Stimulated activated CD8-positive, alpha-beta memory T cell treated with anti-CD3 and anti-CD28 coated beads, Interleukin-2, amount 100 ng/mL, for 48 hours (primary cell): ENCODE results near the gene ITPKA.
"Not testable (repeated sequence)": the region's sequence is repeated elsewhere in the genome, so short reads cannot be mapped to it uniquely, and the experiment has no call there.

Experiments used
- DNase-seq, 2 donors: peaks; one replicate each; pipeline ENCODE4 v3.0.0-alpha.2; 2020; ENCODE audit warnings: low read depth in 2 of 2

ITPKA gene

DNA sequence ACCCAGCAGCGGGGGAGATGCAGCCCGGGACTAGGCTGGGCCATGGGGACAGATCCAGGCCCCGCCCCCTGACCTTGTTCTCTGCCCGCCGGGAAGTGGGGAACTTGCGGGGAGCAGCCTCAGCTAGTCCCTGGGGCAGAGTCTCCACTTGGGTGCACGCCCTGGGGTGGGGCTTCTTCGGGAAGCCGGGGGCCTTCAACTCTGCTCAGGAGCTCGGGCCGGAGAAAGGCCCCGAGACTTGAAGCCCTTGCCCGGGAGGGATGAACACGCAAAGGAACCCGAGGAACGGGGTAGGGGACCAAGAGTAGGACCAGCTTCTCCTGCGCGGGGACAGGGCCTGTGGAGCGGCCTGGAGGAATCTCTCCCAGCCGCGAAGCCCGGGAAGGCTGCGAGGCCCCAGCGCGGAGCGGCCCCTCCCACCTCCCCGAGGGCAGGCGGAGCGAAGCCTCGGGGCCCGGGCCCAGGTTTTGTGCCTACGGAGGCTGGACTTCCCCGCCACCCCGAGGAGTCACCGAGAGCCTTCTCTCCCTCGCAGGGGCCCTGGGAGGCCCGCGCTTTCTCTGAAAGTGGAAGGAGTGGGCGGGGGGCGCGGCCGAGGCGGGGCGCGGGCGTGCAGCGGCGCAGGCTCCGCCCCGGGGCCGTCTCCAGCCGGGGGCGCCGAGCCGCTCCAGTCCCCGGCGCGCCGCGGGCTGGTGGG is at the start of gene ITPKA:
ITPKA (plus strand) TSS at position 670 of the 697 bp plus-strand sequence. CDS start 54 bp downstream, outside the sequence.
- peak; percentile 86 to 87 for DNase-seq

DNA sequence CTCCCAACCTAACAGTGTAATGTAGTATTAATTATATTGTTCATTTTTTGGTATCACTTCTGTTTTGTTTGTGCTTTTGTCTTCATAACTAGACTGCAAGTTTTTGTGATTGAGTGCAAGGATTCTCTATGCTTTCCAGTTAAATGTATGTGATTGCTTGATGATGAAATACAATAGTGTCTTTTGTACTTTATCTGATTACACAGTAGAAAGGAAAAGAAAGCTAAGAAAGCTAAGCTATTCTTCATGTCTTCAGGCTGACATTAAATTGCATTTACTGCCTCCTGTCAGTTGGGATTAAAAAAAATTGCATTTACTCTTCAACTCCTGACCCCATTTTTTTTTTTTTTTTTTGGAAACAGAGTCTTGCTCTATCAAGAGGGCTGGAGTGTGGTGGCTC is 48.3 kb upstream of the ITPKA start:
- DNase-seq = no peak

DNA sequence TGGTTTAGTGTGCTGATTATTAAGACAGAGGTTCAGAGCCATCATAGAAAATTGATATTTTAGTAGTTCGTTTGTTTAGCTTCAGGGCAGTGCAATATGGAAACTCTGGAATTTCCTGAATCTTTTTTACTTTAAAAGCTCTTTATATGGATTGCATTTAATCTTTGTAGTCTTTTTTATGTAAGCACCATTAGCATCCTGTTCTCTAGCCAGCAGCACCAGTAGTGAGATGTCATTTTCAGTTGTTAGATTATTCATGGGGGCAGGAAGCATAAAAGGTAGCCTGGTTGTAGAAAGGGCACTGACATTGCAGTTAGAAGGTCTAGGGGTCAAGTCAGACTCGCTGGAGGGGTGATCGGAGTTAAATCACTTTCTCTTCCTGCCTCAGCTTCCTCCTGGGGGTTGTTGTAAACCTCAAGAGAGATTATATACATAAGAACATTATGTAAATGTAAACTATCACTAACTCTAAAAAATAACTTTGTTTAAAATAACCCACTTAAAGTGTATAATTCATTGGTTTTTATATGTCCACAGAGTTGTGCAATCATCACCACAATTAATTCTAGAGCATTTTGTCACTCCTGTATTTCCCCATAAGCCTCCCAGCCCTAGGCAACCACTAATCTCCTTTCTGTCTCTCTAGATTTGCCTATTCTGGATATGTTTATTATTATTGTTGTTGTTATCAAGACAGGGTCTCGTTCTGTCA is 31.4 kb upstream of the ITPKA start:
- no peak for DNase-seq

DNA sequence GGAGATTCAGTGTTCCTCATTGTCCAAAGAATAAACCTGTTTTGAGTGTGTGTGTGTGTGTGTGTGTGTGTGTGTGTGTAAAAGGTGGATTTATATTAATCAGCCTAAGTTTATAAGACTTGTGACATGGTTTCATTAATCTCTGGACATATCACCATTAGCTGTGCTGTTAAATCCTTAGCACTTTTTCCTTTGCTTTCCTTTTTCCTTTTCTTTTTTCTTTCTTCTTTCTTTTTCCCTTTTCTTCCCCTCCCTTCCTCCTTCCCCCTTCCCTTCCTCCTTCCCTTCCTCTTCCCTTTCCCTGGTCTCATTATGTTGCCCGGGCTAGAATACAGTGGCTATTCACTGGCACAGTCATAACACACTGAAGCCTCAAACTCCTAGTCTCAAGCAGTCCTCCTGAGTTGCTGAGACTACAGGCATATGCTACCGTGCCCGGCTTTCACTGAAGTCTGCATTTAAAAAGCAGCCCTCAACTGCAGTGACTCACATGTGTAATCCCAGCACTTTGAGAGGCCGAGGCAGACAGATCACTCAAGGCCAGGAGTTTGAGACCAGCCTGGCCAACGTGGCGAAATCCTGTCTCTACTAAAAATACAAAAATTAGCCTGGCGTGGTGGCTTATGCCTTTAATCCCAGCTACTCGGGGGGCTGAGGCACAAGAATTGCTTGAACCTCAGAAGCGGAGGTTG is 28.6 kb upstream of the ITPKA start:
- DNase-seq = no peak

DNA sequence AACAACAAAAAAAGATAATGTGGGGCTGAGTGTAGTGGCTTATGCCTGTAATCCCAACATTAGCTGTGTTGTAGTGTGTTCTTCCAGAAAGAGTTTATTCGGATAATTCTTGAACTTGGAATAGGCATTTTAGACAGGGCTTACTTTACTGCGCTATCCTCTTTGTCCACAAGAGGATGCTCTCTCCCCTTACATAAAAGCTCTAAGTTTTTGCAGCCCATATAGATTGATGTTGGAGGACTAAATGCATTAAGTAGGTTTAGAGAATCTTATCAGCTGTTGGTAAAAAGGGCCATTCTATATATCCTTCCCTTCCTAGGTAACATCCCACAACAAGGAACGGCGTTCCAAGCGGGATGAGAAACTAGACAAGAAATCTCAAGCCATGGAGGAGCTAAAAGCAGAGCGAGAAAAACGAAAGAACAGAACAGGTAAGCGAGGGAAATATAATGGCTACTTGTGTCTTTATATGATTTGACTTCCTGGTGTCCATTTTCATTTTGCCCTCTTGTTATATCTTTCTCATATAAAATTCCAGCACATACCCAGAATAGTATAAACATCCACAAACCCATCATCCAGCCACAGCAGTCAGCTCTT is 27.8 kb upstream of the ITPKA start:
- DNase-seq = no peak

DNA sequence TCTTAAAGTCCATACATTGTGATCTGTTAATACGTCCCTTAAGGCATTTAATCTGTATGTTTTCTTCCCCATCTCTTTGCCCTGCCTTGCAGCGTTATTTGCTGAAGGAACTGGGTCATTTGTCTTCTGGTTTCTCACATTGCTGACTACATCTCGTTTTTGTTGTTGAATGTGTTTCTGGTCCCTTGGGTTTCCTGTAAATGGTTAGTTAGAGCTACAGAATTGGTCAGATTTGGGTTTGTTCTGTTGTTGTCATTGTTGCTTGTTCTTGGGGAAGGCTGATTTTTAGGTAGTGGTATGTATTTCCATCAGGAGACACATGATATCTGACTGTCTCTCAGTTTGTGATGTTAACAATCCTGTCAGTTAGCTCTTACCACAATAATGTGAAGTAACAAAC is 27.0 kb upstream of the ITPKA start:
- DNase-seq = no peak

DNA sequence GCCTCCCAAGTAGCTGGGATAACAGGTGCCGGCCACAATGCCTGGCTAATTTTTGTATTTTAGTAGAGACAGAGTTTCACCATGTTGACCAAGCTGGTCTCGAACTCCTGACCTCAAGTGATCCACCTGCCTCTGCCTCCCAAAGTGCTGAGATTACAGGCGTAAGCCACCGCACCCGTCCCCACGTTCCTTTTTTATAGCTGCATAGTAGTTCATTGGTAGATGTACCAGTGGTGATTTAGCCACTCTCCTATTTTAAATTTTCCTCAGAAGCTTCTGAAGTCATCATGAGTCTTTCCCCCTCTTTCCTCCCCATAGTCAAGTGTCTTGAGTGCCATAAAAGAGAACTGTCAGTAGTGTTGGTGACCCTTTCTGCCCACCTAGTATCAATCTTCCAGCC is 24.0 kb upstream of the ITPKA start:
- DNase-seq = not testable (repeated sequence)

DNA sequence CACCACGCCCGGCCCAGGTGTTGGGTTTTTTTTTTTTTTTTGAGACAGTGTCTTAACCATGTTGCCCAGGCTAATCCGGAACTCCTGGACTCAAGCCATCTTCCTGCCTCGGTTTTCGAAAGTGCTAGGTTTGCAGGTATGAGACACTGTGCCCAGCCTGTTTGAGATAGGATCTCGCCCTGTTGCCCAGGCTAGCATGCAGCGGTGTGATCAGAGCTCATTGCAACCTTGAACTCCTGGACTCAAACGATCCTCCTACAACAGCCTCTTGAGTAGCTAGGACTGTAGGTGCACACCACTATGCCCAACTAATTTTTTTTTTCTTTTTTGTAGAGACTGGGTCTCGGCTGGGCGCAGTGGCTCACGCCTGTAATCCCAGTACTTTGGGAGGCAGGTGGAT is 20.3 kb upstream of the ITPKA start:
- no peak for DNase-seq

DNA sequence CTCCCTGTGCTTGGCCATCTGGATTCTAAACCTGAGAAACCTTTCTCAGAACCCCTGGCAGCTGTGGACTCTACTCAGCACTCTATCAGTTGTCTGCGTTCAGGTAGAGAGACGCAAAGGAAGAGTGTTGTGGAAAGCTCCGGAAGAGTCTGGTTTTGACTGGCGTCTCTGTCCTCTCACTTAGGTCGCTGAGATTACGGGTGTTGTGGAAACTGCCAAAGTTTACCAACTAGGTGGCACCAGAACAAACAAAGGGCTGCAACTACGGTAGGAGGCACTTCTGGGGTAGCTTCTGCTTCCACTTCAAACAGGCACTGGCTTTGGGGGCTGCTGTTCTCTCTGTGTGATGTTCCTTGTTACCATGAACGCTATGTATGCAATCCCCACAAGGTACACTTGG is 19.2 kb upstream of the ITPKA start:
- no peak for DNase-seq

DNA sequence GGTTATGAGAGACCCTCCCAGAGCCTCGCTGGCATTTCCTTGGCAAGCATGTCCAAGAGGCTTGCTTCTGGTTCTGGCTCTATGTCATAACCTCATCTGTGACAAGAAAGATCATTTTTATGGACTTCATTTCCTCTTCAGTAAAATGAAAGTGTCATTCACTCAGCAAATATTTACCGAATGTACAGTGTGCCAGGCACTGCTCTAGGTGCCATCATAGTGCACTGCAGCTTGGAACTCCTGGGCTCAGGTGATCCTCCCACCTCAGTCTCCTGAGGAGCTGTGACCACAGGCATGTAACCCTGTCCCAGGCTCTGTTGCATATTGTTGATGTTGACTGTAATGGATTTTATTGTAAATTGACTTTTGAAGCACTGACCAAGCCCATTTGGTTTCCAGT is 18.7 kb upstream of the ITPKA start:
- DNase-seq = no peak

DNA sequence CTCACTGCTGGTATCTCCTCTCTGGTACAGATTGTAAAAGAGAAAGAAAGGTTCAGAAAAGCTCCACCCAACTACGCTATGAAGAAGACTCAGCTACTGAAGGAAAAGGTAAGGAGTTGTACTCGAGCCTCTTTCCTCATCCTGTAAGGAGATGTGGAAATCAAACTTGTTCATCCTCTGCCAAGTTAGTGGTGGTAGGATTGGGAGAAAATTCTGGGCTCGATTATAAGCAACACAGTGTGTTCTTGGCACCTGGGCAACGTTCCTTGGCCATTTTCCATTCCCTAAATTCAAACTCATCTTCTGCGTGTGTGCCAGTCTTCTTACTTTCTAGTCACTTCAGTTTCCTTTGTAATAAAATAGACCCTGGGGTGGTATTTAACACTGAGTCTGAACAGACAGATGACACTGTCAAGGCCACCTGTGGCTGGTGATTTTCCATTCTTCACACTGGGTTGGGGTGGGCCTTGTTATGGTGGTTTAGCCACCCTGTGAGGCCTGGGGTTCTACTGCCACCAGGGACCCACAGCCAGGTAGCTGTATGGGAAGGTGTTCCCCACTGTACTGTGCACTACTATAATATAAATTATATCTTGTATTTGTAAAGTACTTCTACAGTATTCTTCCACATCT is 17.1 kb upstream of the ITPKA start:
- no peak for DNase-seq

DNA sequence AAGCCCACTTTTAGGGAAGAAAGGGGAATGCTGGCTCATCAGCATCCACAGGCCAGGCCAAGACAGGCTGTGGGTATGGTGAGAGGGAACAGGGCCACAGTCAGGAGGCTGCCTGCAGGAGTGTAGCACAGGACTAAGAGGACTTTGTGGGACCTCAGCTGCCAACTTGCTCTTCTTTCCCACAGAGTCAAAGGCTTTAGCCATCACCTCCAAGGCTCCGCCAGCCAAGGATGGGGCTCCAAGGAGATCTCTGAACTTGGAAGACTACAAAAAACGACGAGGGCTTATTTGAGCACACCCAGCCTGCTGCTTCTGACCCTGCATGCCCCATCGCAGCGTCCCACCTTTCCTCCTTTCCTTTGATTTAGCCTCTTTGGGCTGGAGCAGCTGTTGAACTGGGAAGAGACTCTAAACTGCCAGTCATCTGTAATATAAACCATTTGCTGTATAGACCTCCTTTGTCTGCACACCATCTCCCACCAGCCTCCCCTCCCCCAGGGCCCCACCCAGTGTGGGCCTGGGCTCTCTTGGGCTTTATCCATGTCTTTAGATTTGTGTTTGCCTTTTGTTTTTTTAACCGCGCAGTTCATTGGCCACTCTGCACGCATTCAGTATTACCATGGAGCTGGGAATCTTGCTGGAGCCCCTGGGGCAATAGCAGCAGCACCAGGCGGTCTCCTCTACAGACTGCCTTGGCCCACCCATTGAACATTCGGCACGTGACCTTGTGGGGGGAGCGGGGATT is 13.1 kb upstream of the ITPKA start:
- DNase-seq = no peak

DNA sequence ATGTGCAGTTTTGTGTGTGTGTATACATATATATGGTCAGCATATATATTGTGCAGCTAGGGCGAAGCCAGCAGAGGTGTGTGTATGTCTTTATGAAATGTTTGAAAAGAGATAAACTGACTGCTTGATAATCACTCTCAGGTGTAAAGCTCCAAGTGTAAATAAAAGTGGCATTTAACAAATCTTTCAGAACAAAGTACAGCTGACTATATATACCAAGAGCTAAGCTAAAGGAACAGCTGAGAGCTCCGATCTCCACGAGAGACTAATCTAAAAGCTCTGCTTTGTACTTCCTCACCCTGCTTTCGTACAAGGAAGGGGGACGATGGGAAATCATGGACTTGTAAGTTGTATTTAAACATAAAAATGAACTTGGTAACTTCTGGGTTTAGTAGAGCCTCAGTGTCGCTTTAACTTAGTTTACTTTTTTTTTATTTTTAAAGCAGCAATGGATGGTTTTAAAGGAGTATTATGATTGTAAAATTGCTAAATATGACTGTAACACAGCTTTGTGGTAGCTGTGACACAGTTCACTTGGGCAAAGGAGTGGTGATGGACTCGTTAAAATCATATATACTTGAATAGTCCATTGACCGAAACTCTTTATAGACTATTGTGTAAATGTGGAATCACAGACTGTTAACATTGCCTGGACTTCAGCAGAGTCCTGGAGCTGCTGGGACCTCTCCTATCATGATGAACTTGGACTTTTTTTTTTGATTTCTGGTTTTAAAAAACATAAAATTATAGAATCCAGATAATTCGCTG is 11.4 kb upstream of the ITPKA start:
- no peak for DNase-seq

DNA sequence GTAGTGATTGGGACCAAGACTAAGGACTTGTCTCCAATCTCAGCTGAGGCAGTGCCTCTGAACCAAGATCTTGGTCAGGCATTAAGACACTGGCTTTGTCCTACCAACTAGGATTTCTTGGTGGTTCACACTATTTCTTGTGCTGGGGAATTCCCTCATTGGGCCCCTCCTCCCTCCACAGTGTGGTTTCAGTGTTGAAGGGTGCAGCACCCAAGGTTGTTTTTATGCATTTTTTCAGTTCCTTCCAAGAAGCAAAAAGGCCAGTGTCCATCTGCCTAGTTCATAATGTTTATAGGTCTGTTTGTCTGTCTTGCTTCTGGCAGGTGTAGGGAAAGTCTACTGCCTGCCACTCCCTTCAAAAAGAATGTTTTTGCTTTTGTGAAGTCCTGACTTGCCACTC is 10.6 kb upstream of the ITPKA start:
- DNase-seq = no peak

DNA sequence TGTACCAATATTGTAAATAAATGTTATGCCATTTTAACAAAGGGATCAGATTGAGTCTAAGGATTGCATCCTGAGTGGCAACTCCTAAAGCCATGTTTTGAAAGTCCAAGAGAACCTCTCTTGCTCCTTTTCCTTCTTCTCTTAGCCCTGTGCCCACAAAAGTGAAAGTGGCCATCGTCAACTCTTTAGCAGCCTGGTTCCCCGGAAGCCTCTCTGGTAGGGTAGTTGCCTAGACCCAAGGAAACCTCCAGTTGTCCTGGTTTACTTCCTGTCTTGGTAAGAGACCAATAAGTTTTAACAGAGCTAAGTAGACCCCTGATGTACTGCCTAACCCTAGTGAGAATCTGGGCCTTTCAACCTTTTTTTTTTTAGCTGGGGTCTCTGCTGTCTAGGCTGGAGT is 10.2 kb upstream of the ITPKA start:
- no peak for DNase-seq

DNA sequence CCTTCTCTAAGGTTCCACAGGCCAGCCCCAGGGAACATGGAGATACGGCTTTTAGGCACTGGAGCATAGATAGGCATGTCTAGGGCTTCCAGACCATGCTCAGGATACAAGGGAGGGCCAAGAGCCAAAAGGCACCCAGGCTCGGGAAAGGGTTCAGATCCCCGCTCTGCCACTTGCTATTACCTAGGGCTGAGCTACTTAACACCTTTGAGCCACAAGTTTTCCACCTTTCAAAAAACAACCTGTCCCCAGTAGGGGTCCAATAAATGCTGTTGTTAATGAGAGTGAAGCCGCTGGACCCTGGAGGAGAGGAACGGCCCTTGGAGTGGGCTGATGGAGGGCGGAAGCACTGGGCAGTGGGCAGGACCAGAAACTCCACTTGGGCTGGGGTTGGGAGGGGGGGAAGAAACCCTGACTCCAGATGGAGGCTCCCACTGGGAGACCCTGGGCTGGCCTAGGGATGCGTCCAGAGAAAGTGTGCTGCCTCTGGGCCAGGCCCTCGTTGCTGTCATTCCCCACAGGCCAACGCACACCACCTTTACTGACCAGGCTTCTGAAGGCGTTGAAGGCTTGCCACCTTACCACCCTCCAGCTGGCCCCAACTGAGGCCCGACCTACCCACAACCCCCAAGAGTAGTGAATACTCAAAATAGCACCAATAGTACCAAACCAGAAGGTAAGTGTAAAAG is 8.6 kb upstream of the ITPKA start:
- no peak for DNase-seq

DNA sequence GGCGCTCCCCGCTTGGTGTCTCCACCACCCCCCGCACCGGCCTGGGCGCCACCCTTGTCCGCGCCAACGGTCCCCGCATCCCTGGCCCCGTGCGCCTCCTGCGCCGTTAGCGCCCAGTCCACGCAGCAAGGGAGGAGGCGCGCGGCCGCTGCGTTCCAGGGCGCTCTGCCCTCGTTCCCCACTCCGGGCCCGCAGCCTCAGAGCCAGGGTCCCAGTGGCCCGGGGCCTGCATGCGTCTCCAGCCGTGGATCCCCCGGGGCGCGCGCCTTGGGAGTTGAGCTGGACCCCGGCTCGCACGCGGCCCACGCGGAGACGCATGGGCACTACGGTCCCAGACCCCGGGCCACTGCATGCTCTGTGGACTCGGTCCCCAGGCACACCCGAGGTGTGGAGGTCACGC is 7.4 kb upstream of the ITPKA start:
- no peak for DNase-seq

DNA sequence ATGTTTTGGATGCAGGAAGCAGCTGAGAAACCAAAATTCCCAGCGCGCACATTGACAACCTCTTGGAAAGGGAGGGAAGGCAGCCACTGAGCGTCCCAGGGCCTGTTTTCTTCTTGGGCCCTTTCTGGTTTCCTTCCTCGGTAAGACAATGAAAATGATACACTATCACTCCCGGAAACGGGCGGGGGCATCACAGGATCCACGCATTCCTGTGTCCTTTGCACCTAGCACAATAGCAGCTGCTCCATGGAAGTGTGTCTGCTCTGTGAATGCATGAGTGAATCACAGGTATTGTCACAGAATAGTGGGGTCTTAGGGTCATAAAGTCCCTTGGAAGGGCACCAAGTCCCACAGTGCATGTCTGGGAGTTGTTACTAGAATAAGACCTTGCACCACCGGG is 6.3 kb upstream of the ITPKA start:
- no peak for DNase-seq

DNA sequence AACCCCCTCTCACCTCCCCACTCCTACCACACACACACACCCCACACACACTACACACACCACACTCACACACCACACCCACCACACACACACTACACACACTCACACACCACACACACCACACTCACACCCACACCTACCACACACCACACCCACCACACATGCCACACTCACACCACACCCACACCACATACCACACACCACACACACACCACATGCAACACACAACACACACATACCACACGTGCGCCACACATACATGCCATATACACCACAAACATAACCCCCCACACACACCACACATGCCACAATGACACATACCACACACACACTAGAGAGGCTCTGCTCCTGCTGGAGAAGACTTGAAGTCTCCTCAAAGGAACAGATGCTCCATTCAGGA is 5.9 kb upstream of the ITPKA start:
- DNase-seq = no peak

DNA sequence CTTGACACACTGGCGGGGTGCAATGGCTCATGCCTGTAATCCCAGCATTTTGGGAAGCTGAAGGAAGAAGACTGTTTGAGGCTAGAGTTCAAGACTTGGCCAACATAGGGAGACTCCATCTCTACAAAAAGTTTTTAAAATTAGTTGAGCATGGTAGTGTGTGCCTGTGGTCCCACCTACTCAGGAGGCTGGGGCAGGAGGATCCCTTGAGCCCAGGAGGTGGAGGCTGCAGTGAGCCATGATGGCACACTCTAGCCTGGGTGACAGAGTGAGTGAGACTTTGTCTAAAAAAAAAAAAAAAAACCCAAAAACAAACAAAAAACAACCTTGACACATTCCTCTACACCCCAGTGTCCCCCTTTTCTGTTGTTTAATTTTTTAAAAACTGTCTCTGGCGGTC is 4.0 kb upstream of the ITPKA start:
- no peak for DNase-seq
